ENCODE results near the gene MGARP. TPM values are rescaled to one million over a fixed set of nuclear protein-coding genes. Genes with fewer than 3 reads are reported as not detected.
"Not testable (repeated sequence)": the region's sequence is repeated elsewhere in the genome, so short reads cannot be mapped to it uniquely, and the experiment has no call there.

MGARP gene
- total RNA-seq, 1 experiment from 2014 or later, result 1.2 TPM

DNA sequence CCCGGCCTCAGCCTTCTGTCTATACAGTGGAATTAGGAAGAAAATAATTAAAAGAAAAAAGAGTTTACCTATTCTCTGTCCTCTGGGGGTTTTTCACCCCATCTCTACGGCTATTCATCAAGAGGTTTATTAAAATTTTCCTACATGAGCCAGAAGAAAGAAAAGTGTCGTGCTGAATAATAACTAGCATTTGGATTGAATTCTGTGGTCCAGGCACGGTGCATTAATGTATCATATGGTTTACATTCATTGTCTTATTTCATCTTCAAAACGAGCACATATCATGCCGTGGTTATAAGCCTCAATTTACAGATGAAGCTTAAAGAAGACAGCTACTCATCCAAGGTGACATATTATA is 15.9 kb upstream of the MGARP start:
- no peak for DNase-seq (ENCODE audit: low read depth)

GRCh38 chr4:139295206-139295941 is 15.3 kb upstream of the MGARP start:
- peak; percentile 81 for DNase-seq (ENCODE audit: low read depth)

- DNase-seq (ENCODE audit: low read depth), result no peak
These were observed 6.2 kb upstream of the MGARP start for GRCh38 chr4:139286186-139286698.

- DNase-seq (ENCODE audit: low read depth), result no peak
These were observed 2.7 kb upstream of the MGARP start for GRCh38 chr4:139282721-139283075.

- DNase-seq (ENCODE audit: low read depth), result no peak
These were observed 2.2 kb upstream of the MGARP start for GRCh38 chr4:139282065-139282720.

- no peak for DNase-seq (ENCODE audit: low read depth)
These were observed 889 bp downstream of the MGARP start for GRCh38 chr4:139278912-139279759.

- no peak for DNase-seq (ENCODE audit: low read depth)
These were observed 1.5 kb downstream of the MGARP start for GRCh38 chr4:139278485-139278884.

GRCh38 chr4:139275281-139275735 is 4.7 kb downstream of the MGARP start:
- no peak for DNase-seq (ENCODE audit: low read depth)

GRCh38 chr4:139274790-139275189 is 5.2 kb downstream of the MGARP start:
- no peak for DNase-seq (ENCODE audit: low read depth)

DNA sequence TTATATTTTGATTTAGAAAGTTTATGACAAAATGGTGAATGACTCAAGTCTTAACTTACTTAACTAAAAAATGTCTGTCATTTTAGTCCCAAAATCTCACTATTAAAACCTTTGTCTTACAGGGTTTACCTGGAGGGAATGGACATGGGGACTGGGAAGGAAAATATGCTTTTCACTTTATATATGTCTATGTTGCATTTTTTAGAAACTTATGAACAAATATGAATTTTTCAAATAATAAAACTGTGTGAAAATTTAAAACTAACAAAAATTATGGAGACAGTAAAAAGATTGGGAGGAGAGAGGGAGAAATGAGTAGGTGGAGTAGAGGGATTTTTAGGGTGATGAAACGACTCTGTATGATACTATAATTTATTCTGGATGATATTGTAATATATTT is 6.2 kb downstream of the MGARP start:
- no peak for DNase-seq (ENCODE audit: low read depth)

DNA sequence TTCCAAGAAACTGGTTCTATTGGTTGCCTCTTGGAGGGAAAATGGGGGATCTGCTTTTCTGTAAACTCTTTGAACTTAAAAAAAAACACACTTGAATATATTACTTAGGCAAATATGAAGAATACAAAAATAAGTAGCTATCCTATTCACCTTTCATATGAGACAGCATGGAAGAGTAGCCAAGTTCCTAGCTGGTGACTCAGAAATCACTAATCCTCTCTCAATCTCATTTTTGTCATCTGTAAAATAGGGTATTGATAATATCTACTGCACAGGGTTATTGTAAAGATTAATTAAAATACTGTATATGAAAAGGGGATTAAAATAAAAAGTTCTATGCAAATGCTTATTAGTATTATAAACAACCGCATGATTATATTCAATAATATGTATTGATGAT is 12.7 kb downstream of the MGARP start:
- no peak for DNase-seq (ENCODE audit: low read depth)

DNA sequence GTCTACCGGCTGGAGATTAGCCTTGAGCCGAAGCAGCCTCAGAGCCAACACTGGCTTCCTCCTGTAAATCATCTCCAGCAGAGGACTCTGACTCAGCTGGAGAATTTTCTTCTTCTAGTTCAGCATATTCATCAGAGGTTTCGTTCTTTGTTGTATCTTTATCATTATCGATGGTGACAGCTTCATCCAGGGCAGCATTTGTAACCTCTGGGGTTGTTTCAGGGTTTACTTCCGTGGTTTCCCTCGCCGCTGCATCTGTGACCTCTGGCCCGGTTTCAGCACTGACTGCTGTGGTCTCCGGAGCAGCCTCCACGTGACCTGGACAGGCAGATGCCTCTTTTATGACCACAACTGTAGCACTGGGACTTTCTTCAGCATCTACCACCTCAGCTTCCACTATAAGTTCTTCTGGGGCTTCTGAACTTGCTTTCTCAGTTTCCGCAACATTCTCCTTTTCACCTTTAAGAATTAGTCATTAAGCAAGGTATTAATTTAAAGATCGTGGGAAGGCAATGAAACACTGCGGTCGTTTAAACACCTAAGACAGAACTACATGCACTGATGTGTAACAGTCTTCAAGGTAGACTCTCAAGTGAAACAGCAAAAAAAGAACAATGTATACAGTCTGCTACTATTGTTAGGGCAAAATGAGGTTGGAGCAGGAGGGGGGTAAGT is 13.3 kb downstream of the MGARP start:
- peak; percentile 80 for DNase-seq (ENCODE audit: low read depth)

- no peak for DNase-seq (ENCODE audit: low read depth)
These were observed 13.8 kb downstream of the MGARP start for GRCh38 chr4:139266208-139266582.

DNA sequence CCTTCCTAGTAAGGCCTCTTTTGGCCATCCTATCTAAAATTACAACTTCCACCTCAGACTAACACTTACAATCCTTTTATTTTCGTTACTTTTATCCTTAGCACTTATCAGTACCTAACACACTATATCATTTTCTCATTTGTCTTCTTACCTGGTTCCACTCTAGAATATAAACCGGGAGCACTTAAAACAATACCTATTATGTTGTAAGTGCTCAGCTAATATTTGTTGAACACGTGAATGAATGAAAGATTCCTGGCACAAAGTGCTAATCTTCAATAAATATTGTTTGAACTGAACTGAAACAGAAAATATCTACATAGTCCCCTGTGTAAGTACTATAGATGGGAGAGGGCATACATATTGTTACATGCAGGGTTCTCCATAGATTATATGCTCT is 14.4 kb downstream of the MGARP start:
- DNase-seq (ENCODE audit: low read depth), result no peak

DNA sequence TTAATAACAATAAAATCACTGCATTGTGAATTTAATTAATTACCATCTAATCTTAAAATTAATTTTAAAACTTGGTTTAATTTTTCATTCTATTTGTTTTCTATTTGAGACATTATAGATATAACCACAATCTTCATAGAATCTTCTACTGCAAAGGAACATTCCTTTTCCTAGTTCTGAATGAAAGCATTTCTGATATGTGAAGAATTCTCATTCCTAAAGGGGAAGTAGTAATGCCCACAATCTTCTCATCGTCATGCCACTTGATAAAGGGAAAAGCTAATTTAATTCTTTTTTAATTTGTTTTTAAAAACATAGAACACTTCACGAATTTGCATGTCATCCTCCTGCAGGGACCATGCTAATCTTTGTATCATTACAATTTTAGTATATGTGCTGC is 23.7 kb downstream of the MGARP start:
- DNase-seq (ENCODE audit: low read depth), result no peak

GRCh38 chr4:139255581-139255980 is 24.4 kb downstream of the MGARP start:
- DNase-seq (ENCODE audit: low read depth), result not testable (repeated sequence)

GRCh38 chr4:139253713-139254112 is 26.3 kb downstream of the MGARP start:
- DNase-seq (ENCODE audit: low read depth), result peak; percentile 62

DNA sequence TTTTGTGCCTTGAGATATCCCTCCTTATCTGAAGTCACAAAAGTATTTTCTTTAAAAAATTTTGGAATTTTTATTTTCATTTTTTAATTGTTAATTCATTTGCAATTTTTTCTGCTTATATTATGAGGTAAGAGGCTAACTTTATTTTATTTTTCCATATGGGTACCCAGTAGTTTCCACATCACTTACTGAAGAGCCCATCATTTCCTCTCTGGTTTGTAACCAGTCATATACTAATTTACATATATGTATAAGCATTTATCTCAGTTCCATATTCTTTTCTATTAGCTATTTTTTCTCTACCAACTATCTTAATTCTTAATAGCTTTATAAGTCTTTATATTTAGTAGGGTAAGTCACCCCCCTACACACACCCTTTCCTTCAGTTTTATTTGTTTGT is 27.0 kb downstream of the MGARP start:
- no peak for DNase-seq (ENCODE audit: low read depth)

GRCh38 chr4:139247700-139248238 is 32.3 kb downstream of the MGARP start:
- no peak for DNase-seq (ENCODE audit: low read depth)

DNA sequence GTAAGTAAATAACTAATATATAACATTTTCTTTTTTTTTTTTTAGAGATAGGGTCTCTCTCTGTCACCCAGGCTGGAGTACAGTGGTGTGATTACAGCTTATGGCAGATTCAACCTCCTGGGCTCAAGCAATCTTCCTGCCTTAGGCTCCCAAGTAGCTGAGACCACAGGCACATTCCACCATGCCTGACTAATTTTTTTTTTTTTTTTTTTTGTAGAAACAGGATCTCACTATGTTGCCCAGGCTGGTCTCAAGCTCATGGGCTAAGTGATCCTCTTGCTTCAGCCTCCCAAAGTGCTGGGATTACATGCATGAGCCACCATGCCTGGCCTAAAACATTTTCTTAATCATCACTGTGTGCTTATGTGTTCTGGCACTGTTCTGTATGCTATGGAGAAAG is 32.8 kb downstream of the MGARP start:
- peak; percentile 49 for DNase-seq (ENCODE audit: low read depth)

- no peak for DNase-seq (ENCODE audit: low read depth)
These were observed 33.9 kb downstream of the MGARP start for GRCh38 chr4:139246166-139246565.

GRCh38 chr4:139245590-139245989 is 34.4 kb downstream of the MGARP start:
- DNase-seq (ENCODE audit: low read depth), result no peak
